CD14-positive monocyte (primary cell): ENCODE results near the gene NAXE. TPM values are rescaled to one million over a fixed set of nuclear protein-coding genes. Genes with fewer than 3 reads are reported as not detected.

Experiments used
- DNase-seq, 3 donors: peaks; one replicate each; pipeline ENCODE4 v3.0.0-alpha.2; 2011 to 2022
- H2AFZ ChIP-seq: 2 replicates; pipeline ENCODE4 v1.6.0; 2012; ENCODE audit warnings: mild to moderate bottlenecking, low read depth, low read length, inconsistent platforms; ENCODE audit not compliant: insufficient read depth, poor library complexity, severe bottlenecking
- H3K27ac ChIP-seq, 2 donors: 1 replicate in 1 of 2; 2 replicates in 1 of 2; pipeline ENCODE4 v1.5.1; 2012 to 2013; ENCODE audit warnings: low read length in 2 of 2, control low read depth in 1 of 2, inconsistent platforms in 1 of 2, low read depth in 1 of 2, mild to moderate bottlenecking in 1 of 2
- H3K27me3 ChIP-seq, 2 donors: one replicate each; pipeline versions ENCODE4 v1.6.0 to v1.6.1; 2011 to 2013; ENCODE audit warnings: low read length in 2 of 2; ENCODE audit not compliant: control insufficient read depth in 2 of 2, insufficient read depth in 2 of 2
- H3K36me3 ChIP-seq, 2 donors: replicated peaks in 1 of 2; 1 replicate in 1 of 2; 2 replicates in 1 of 2; pipeline versions ENCODE4 v1.5.1 to v1.6.1; 2012 to 2013; ENCODE audit warnings: low read length in 2 of 2, control low read depth in 1 of 2, inconsistent platforms in 1 of 2, mild to moderate bottlenecking in 1 of 2; ENCODE audit not compliant: insufficient read depth in 2 of 2, control insufficient read depth in 1 of 2
- H3K4me1 ChIP-seq, 2 donors: 1 replicate in 1 of 2; 2 replicates in 1 of 2; pipeline versions ENCODE4 v1.5.1 to v1.6.1; 2012 to 2013; ENCODE audit warnings: low read length in 2 of 2, control low read depth in 1 of 2, inconsistent platforms in 1 of 2, mild to moderate bottlenecking in 1 of 2, moderate library complexity in 1 of 2; ENCODE audit not compliant: insufficient read depth in 2 of 2, control insufficient read depth in 1 of 2
- H3K4me2 ChIP-seq: replicated peaks from 2 replicates; pipeline ENCODE3; 2012; ENCODE audit warnings: low read length, moderate library complexity, mild to moderate bottlenecking; ENCODE audit not compliant: poor library complexity, severe bottlenecking; ENCODE audit errors: extremely low read depth
- H3K4me3 ChIP-seq, 3 experiments: fragments of 200-600 bp in 1 of 3; sonication (generic) in 1 of 3; replicated peaks in 1 of 3; 1 replicate in 2 of 3; 2 replicates in 1 of 3; pipeline ENCODE4 v1.5.1; 2011 to 2013; ENCODE audit warnings: low read length in 3 of 3, mild to moderate bottlenecking in 3 of 3, control low read depth in 2 of 3, low read depth in 2 of 3, inconsistent platforms in 1 of 3, moderate library complexity in 1 of 3
- H3K79me2 ChIP-seq: 2 replicates; pipeline ENCODE4 v1.6.0; 2012; ENCODE audit warnings: mild to moderate bottlenecking, control low read depth, inconsistent platforms, low read length, moderate library complexity; ENCODE audit not compliant: insufficient read depth
- H3K9ac ChIP-seq: 2 replicates; pipeline ENCODE4 v1.6.0; 2017; ENCODE audit warnings: low read length, mild to moderate bottlenecking; ENCODE audit not compliant: insufficient read depth, poor library complexity, severe bottlenecking
- H3K9me3 ChIP-seq, 2 donors: replicated peaks in 1 of 2; 1 replicate in 1 of 2; 2 replicates in 1 of 2; pipeline versions ENCODE4 v1.5.1 to v1.6.1; 2012 to 2013; ENCODE audit warnings: low read length in 2 of 2, control low read depth in 1 of 2; ENCODE audit not compliant: control insufficient read depth in 1 of 2, insufficient read depth in 1 of 2
- H4K20me1 ChIP-seq: 2 replicates; pipeline ENCODE4 v1.6.0; 2012; ENCODE audit warnings: mild to moderate bottlenecking, low read length, control low read depth, moderate library complexity; ENCODE audit not compliant: insufficient read depth
- H3K27ac Mint-ChIP-seq, 7 donors: one replicate each; pipeline ENCODE4 v1.8.0; 2020; ENCODE audit warnings: mild to moderate bottlenecking in 7 of 7, mixed read lengths in 7 of 7, moderate library complexity in 6 of 7, inconsistent platforms in 2 of 7
- H3K27me3 Mint-ChIP-seq, 3 donors: one replicate each; pipeline ENCODE4 v1.8.0; 2021 to 2022; ENCODE audit warnings: low read depth in 3 of 3, mild to moderate bottlenecking in 3 of 3, mixed read lengths in 3 of 3, moderate library complexity in 3 of 3, inconsistent platforms in 1 of 3
- H3K36me3 Mint-ChIP-seq, 2 donors: one replicate each; pipeline ENCODE4 v1.8.0; 2020; ENCODE audit warnings: mixed read lengths in 2 of 2, inconsistent platforms in 1 of 2, mild to moderate bottlenecking in 1 of 2
- H3K4me1 Mint-ChIP-seq: one replicate; pipeline ENCODE4 v1.8.0; 2020; ENCODE audit warnings: mild to moderate bottlenecking, mixed read lengths
- H3K4me3 Mint-ChIP-seq, 2 donors: one replicate each; pipeline ENCODE4 v1.8.0; 2020; ENCODE audit warnings: mild to moderate bottlenecking in 2 of 2, mixed read lengths in 2 of 2, moderate library complexity in 1 of 2
- H3K9me3 Mint-ChIP-seq, 7 donors: one replicate each; pipeline ENCODE4 v1.8.0; 2020 to 2022; ENCODE audit warnings: mixed read lengths in 7 of 7, mild to moderate bottlenecking in 6 of 7, moderate library complexity in 6 of 7, inconsistent platforms in 2 of 7
- CTCF ChIP-seq: fragments of 200-600 bp; IDR thresholded peaks from one replicate; pipeline ENCODE4 v1.8.0; 2022; ENCODE audit warnings: antibody characterized with exemption, mild to moderate bottlenecking
- WGBS: methylation state at CpG from one replicate; pipeline ENCODE4 v1.1.5; 2013; ENCODE audit warnings: missing lambda C conversion rate; ENCODE audit not compliant: insufficient coverage; 5-methylcytosine and 5-hydroxymethylcytosine counted together
- intact Hi-C, 2 donors: fragments of 100-400 bp; cut with micrococcal nuclease; formaldehyde crosslinking; loops; one replicate each; pipeline versions ENCODE4 v1.15.0 to v1.15.1; 2023
- polyA plus RNA-seq, 3 donors: library from polyadenylated mRNA; depleted of rRNA in 1 of 3; unstranded in 2 of 3; stranded (reverse) in 1 of 3; fragments of 300-500 nt in 2 of 3; fragments of >200 nt in 1 of 3; fragmentation: Illumina TruSeq in 2 of 3; gene quantifications; 1 replicate in 2 of 3; 2 replicates in 1 of 3; pipeline ENCODE4 v1.2.3, GENCODE V29; 2012 to 2021

Gene NAXE
- polyA plus RNA-seq, 3 donors: 23.7 to 81.7 (median 54.9) TPM

DNA sequence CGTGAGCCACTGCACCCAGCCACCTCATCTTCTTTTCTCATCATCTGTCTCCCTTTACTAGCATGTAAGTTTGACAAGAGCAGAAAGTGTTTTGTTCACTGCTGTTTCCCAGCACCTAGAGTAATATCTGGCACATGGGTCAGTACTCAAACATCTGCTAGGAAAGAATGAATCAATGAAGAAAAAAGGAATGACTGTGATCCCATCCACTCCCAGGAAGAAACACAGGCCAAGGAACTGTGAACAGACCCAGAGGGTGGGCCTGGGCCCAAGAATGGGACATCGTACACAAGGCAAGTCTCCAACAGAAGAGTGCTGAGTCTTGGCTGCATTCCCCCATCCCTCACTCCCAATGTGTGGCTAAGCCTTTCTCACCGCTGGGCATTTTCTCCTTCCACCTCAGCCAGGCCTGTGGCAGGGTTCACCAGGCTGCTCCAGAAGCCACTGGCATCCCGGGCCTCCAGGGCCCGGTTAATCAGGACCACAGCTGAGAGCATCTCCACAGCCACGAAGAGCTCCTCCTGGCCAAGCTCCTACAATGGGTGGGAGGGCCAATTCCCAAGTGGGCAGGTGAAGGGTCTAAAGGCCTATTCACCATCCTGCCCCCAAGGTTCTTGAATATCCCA lies 37.6 kb upstream of the NAXE start:
- Histone ChIP-seq H3K9ac (no peak overlapping the region), H2AFZ (no peak overlapping the region), H3K79me2 (no peaks in the 10 kb centered on the region), H3K4me1 (peaks cover 41 to 45% of the 10 kb centered on the region in 2 donors), H3K27ac (peak overlapping the region; percentile 63 to 93), H3K4me2 (no peak overlapping the region), H3K4me3 (no peak overlapping the region), H3K27me3 (no peaks in the 10 kb centered on the region), H4K20me1 (no peaks in the 10 kb centered on the region), H3K36me3 (peaks cover 4 to 19% of the 10 kb centered on the region in 2 donors), H3K9me3 (no peaks in the 10 kb centered on the region)
- no peak for DNase-seq
- 97% methylated on average over 4 of the region's 6 CpGs for WGBS
- intact Hi-C loops: loop anchor here (5.0 to 10.0 kb wide), 2 partner anchors 52 to 59 kb away; partner anchors contain the start of gene MEF2D (in 1 of the 2)
- Mint-ChIP-seq H3K4me1 (peaks cover 55% of the 10 kb centered on the region), H3K4me3 (no peak overlapping the region), H3K27me3 (peaks cover 0 to 2% (median 1%) of the 10 kb centered on the region in 3 donors), H3K36me3 (peaks cover 13 to 28% of the 10 kb centered on the region in 2 donors), H3K27ac (peak overlapping the region; percentile 90 to 97 (median 96)), H3K9me3 (peaks cover 0 to 1% (median 0%) of the 10 kb centered on the region in 7 donors)
- no peak for TF ChIP-seq CTCF

- Mint-ChIP-seq H3K9me3 (peaks cover 0 to 1% (median 0%) of the 10 kb centered on the region in 7 donors), H3K27ac (peak overlapping the region; percentile 25 to 89 (median 81)), H3K4me1 (peaks cover 55% of the 10 kb centered on the region), H3K4me3 (peak overlapping the region in 1 of 2 donors; percentile 35), H3K27me3 (peaks cover 0 to 2% (median 1%) of the 10 kb centered on the region in 3 donors), H3K36me3 (peaks cover 21 to 32% of the 10 kb centered on the region in 2 donors)
- intact Hi-C loops: loop anchor here (5.0 to 10.0 kb wide), 2 partner anchors 53 to 60 kb away; partner anchors contain the start of gene MEF2D (in 1 of the 2)
- no peak overlapping the region for H3K4me2 ChIP-seq
- H3K27me3 ChIP-seq: no peaks in the 10 kb centered on the region
- peaks cover 41 to 45% of the 10 kb centered on the region in 2 donors for H3K4me1 ChIP-seq
- H3K79me2 ChIP-seq: no peaks in the 10 kb centered on the region
- H4K20me1 ChIP-seq: no peaks in the 10 kb centered on the region
- H3K9me3 ChIP-seq: no peaks in the 10 kb centered on the region
- peak overlapping the region in 1 of 2 donors; percentile 93 for H3K27ac ChIP-seq
- WGBS: 52% methylated on average over 5 of the region's 8 CpGs
- no peak for TF ChIP-seq CTCF
- H2AFZ ChIP-seq: no peak overlapping the region
- peaks cover 10 to 26% of the 10 kb centered on the region in 2 donors for H3K36me3 ChIP-seq
- no peak overlapping the region for H3K4me3 ChIP-seq
- no peak overlapping the region for H3K9ac ChIP-seq
- DNase-seq: peak in 2 of 3 donors; percentile 25 to 33
These were observed 36.6 kb upstream of the NAXE start for GRCh38 chr1:156554971-156555370.
